Mucosa of stomach (tissue), 1 donor: ENCODE results near the gene NKX2-1.

ENCODE experiments used
- H3K27me3 ChIP-seq: one replicate; pipeline ENCODE4 v1.7.0; 2013; ENCODE audit warnings: mild to moderate bottlenecking, low read length; ENCODE audit not compliant: control insufficient read depth, insufficient read depth
- H3K36me3 ChIP-seq: one replicate; pipeline ENCODE4 v1.7.0; 2013; ENCODE audit warnings: low read length; ENCODE audit not compliant: control insufficient read depth, insufficient read depth
- H3K4me1 ChIP-seq: one replicate; pipeline ENCODE4 v1.7.0; 2013; ENCODE audit warnings: mild to moderate bottlenecking, low read length; ENCODE audit not compliant: control insufficient read depth, insufficient read depth
- H3K4me3 ChIP-seq: one replicate; pipeline ENCODE4 v1.7.0; 2013; ENCODE audit warnings: low read length
- H3K9ac ChIP-seq: one replicate; pipeline ENCODE4 v1.7.0; 2013; ENCODE audit warnings: mild to moderate bottlenecking, low read length, moderate library complexity
- H3K9me3 ChIP-seq: one replicate; pipeline ENCODE4 v1.7.0; 2013; ENCODE audit warnings: mild to moderate bottlenecking, low read length, moderate library complexity; ENCODE audit not compliant: control insufficient read depth
- donor health status: Pancreatic carcinoma.

NKX2-1 gene

GRCh38 chr14:36507847-36508417, 12.1 kb downstream of the NKX2-1 start:
- no peak overlapping the region for H3K9ac ChIP-seq
- H3K27me3 ChIP-seq, result peaks cover 90% of the 10 kb centered on the region
- no peak overlapping the region for H3K4me3 ChIP-seq
- no peaks in the 10 kb centered on the region for H3K9me3 ChIP-seq
- H3K36me3 ChIP-seq, result no peaks in the 10 kb centered on the region
- H3K4me1 ChIP-seq, result no peaks in the 10 kb centered on the region

DNA sequence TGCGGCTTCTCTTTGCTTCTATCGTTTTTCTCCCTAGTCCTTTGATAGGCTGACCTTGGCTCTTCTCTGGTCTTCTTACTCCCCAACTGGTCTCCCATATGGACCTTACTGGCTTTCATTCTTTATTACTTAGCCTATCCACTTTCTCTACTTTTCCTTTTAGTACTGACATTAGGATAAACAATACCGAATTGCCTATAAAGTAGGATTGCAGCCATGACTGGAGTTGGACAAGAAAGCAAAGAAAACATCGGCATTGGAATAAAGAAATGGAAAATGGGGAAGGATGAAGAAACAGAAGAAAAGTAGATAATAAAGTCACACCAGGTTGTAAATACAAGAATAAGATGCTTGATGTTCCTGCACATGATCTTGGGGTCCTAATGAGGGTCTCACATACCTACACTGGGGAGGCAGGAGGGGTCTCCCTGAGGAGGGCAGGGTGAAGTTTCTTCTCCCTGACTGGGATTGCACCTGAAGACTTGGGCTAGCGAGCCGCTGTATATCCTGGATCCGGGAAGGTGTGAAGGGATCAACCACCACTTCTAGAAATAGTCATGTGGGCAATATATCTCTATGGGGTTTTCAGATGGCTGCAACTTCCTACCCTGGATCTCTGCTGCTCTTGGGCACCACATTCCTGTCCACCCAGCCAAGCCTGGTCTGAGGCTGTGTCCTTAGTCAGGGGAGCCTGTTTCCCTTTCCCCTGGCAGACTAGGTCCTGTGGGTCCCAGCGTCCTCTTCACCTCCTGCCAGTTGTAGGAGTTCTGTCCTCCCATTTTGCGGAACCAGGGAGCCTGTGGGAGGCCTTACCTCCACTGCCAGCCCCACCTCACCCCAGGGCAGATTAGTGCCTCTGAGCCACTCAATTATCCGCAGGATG, 13.1 kb downstream of the NKX2-1 start:
- H3K36me3 ChIP-seq, result no peaks in the 10 kb centered on the region
- no peaks in the 10 kb centered on the region for H3K4me1 ChIP-seq
- no peak overlapping the region for H3K4me3 ChIP-seq
- no peaks in the 10 kb centered on the region for H3K9me3 ChIP-seq
- peaks cover 90% of the 10 kb centered on the region for H3K27me3 ChIP-seq
- no peak overlapping the region for H3K9ac ChIP-seq

- Histone ChIP-seq H3K27me3 (peaks cover 91% of the 10 kb centered on the region), H3K9me3 (no peaks in the 10 kb centered on the region), H3K4me3 (no peak overlapping the region), H3K36me3 (no peaks in the 10 kb centered on the region), H3K9ac (no peak overlapping the region), H3K4me1 (no peaks in the 10 kb centered on the region)
Observed at GRCh38 chr14:36505892-36506731, 13.9 kb downstream of the NKX2-1 start.

DNA sequence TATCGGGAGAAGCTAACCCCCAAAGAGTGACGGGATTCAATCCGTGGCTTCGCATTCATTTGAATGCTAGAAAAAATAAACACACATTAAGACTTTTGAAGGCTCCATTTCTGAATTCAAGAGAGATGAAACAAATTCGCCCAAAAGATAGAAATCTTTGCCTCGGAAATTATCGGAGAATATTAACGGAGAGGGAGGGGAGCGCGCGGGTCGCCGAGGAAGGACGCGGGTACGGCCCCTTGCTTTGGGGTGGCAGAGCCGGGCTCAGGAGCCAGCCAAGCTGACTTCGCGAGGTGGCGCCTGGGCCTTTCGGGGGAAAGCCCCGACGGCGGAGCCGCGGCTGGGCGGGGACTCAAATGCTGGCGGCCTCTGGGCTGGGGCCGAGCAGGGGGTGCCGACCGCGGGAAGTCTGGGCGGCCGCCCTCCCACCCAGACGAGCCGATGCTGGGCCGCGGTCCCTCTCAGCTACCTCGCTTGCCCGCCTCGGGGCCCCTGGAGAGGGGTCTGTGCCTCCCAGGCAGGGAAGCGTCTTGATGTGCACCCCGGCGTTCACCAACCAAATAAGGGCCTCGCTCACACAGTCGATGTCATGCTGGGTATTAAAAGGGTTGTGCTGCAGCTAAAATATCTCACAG, 14.7 kb downstream of the NKX2-1 start:
- no peak overlapping the region for H3K4me3 ChIP-seq
- H3K27me3 ChIP-seq, result peaks cover 86% of the 10 kb centered on the region

DNA sequence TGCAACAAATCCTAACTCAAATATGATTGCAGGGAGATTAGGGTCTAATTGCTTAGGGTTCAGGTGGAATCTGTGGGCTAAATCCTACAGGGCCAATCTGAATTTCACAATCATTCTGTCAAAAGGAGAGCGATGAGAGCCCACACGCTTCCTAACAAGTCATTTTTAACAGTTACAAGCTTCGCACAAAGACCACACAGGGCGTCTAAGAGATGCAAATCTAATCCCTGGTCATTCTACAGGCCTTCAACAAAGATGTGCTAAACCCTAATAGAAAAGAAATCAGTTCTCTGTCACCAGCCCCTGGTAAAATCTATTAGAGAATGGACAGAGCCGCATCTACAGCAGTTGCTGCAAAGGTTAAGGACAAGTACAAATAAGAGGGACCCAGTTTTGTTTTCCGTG, 15.3 kb downstream of the NKX2-1 start:
- Histone ChIP-seq H3K36me3 (no peaks in the 10 kb centered on the region), H3K4me1 (no peaks in the 10 kb centered on the region), H3K27me3 (peaks cover 82% of the 10 kb centered on the region), H3K4me3 (no peak overlapping the region), H3K9ac (no peak overlapping the region), H3K9me3 (no peaks in the 10 kb centered on the region)

More for the DNA sequence above, 14.7 kb downstream of the NKX2-1 start:
- no peaks in the 10 kb centered on the region for H3K36me3 ChIP-seq
- H3K4me1 ChIP-seq, result no peaks in the 10 kb centered on the region
- no peak overlapping the region for H3K9ac ChIP-seq
- no peaks in the 10 kb centered on the region for H3K9me3 ChIP-seq

- no peak overlapping the region for H3K4me3 ChIP-seq
- no peaks in the 10 kb centered on the region for H3K9me3 ChIP-seq
- H3K27me3 ChIP-seq, result peaks cover 75% of the 10 kb centered on the region
- no peaks in the 10 kb centered on the region for H3K36me3 ChIP-seq
- H3K9ac ChIP-seq, result no peak overlapping the region
- no peaks in the 10 kb centered on the region for H3K4me1 ChIP-seq
Observed at GRCh38 chr14:36503771-36504741, 16.0 kb downstream of the NKX2-1 start.

DNA sequence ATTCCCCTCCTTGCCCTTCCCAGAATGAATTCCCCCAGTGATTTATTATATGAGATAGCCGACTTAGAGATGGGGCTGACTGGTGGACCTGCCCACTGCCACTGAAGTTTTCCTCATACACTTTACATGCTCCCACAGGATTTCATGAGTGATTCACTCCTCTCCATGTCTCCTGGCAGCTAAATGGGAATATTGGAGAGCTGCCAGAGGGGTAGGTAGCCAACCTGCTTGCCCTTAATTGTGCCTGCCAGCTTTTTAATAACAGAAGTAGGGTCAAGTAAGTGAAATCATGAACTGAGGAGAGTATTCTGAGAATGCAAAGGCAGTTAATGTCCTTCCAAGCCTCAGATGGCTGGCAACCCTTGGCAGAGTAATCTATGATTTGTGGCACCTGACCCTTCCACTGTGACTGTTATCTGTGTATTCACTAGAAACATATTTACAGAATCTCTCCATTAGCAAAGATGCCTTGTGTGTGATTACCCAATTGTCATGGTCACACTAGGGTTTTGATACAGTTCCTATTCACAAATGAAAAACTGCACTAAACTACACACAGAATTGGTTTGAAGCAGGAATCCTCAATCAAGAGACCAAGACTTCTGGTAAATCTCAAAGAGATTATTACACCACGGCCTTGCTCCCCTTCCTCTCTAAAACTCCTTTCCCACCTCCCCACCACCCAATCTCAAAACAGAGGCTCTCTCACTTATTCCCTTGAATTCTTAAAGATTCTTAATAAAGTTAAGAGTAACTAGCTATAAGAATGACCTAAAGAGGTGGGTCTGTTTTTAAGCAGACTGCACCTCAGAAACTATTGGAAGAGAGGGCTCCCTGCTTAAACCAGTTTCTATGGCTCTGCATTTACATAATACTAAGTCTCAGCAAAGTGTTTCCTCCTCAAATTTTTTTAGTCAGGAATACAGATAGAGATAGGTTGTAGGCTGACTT, 17.2 kb downstream of the NKX2-1 start:
- Histone ChIP-seq H3K36me3 (no peaks in the 10 kb centered on the region), H3K27me3 (peaks cover 64% of the 10 kb centered on the region), H3K4me1 (no peaks in the 10 kb centered on the region), H3K9me3 (no peaks in the 10 kb centered on the region), H3K9ac (no peak overlapping the region), H3K4me3 (no peak overlapping the region)

DNA sequence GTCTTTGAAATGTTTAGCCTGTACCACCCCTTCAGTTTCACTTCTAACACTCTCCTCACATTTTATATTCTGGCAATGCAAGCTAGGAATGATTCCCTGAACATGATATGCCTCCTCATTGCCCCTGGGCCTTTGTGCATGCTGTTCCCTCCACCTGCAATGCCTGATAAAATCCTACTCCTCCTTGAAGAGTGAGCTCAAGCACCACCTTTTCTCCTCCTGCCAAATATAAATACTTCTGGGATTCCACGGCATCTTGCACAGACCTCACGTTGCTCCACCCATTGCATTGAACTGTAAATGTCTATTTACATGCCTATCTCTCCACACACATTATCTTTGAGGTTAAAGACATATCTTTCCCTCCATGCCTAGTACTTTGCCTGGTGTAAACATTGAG, 21.1 kb downstream of the NKX2-1 start:
- Histone ChIP-seq H3K9me3 (no peaks in the 10 kb centered on the region), H3K4me3 (no peak overlapping the region), H3K27me3 (peaks cover 27% of the 10 kb centered on the region), H3K9ac (no peak overlapping the region), H3K36me3 (no peaks in the 10 kb centered on the region), H3K4me1 (no peaks in the 10 kb centered on the region)

GRCh38 chr14:36496346-36496745, 23.7 kb downstream of the NKX2-1 start:
- Histone ChIP-seq H3K9ac (no peak overlapping the region), H3K27me3 (peaks cover 3% of the 10 kb centered on the region), H3K36me3 (no peaks in the 10 kb centered on the region), H3K4me1 (no peaks in the 10 kb centered on the region), H3K4me3 (no peak overlapping the region), H3K9me3 (no peaks in the 10 kb centered on the region)

DNA sequence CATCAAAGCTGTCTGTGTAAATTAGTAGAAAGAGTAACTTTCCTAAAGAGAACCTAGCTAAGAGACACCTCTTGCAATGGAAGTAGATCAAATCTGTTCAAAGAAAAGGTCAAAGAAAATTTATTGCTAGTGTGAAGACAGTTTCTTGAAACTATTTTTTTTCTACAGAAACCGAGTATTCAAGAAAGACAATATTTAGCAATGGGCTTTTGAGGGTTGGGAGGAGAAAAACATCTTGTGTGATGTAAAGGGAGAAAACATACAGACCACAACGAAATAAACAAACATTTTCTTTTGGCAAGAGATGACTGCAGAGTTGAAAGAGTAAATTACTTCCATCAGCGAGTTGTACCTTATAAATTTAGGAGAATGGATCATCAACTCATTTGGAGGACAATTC, 24.4 kb downstream of the NKX2-1 start:
- Histone ChIP-seq H3K4me1 (no peaks in the 10 kb centered on the region), H3K36me3 (no peaks in the 10 kb centered on the region), H3K27me3 (peaks cover 3% of the 10 kb centered on the region), H3K4me3 (no peak overlapping the region), H3K9me3 (no peaks in the 10 kb centered on the region), H3K9ac (no peak overlapping the region)
